Adipocyte (in vitro differentiated cells): ENCODE measurements around the gene CARD10.

Source experiments
- DNase-seq: peaks from one replicate; pipeline ENCODE4 v3.0.0-alpha.2; 2015; ENCODE audit warnings: low read depth
- H3K27me3 ChIP-seq: replicated peaks from 2 replicates; pipeline ENCODE4 v1.7.0; 2013; ENCODE audit warnings: mild to moderate bottlenecking, low read length, moderate library complexity; ENCODE audit not compliant: control insufficient read depth, insufficient read depth
- H3K36me3 ChIP-seq: 2 replicates; pipeline ENCODE4 v1.7.0; 2013; ENCODE audit warnings: low read length, mild to moderate bottlenecking, moderate library complexity; ENCODE audit not compliant: control insufficient read depth, insufficient read depth, severe bottlenecking
- H3K4me1 ChIP-seq: 2 replicates; pipeline ENCODE4 v1.7.0; 2013; ENCODE audit warnings: mild to moderate bottlenecking, low read length, moderate library complexity; ENCODE audit not compliant: control insufficient read depth, insufficient read depth
- H3K4me3 ChIP-seq: 2 replicates; pipeline ENCODE4 v1.7.0; 2013; ENCODE audit warnings: mild to moderate bottlenecking, low read length, moderate library complexity
- H3K9ac ChIP-seq: 2 replicates; pipeline ENCODE4 v1.7.0; 2013; ENCODE audit warnings: mild to moderate bottlenecking, low read length, moderate library complexity
- H3K9me3 ChIP-seq: 2 replicates; pipeline ENCODE4 v1.7.0; 2013; ENCODE audit warnings: mild to moderate bottlenecking, low read length, moderate library complexity; ENCODE audit not compliant: control insufficient read depth

The CARD10 gene

GRCh38 chr22:37440875-37441274, 78.3 kb downstream of the CARD10 start:
- Histone ChIP-seq H3K9ac (no peak overlapping the region), H3K4me1 (no peaks in the 10 kb centered on the region), H3K36me3 (no peaks in the 10 kb centered on the region), H3K4me3 (no peak overlapping the region), H3K27me3 (peaks cover 58% of the 10 kb centered on the region), H3K9me3 (peaks cover 18% of the 10 kb centered on the region)
- no peak for DNase-seq
